ENCODE results near the gene LTBP2. TPM values are rescaled to one million over a fixed set of nuclear protein-coding genes. Genes with fewer than 3 reads are reported as not detected.

LTBP2 gene
- total and polyA plus RNA-seq, 2 of the 13 experiments (the other 11 are each of a cell fraction or from before 2014, with no cell fraction given): 0.20 to 0.41 TPM

DNA sequence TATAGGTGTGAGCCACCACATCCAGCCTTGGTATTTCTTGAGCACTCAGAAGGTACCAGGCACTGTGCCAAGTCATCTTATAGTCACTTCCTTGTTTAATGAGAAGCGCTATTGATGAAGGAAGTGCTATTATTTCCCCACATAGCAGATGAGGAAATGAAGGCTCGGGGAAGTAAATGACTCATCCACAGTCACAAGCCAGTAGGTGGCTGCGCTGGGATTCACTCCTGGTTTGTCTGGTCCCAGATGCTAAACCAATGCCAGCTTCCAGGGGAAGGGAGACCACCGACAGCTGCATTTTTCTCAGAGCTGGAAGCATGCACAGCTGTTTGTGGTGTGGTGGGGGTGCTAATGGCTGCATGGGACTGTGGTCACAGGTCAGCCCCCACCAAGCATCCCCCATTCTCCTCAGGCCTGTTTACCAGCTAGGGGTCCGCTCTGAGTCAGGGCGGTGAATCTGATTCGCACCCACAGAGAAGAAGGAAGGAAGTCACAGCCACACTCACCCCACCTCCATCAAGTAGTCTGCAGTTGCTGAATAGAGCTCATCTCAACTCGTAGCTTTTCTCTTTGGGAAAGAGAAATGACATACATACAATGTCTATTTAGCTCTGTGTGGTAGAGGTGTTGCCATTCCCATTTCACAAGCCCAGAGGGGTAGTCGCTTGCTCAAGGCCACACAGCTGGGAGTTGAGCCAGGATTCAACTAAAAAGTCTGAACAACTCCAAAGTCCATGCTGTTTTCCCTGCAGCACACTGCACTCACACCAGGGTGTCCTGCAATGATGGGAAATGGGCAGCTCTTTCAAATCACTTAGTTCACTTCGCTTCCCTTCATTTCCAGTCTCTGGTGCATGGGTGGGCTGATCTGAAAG, 6.3 kb upstream of the LTBP2 start (continued):
- TF ChIP-seq ZNF30 (CRISPR knock-in tag; IDR thresholded peaks at IDR 0.05) (no peak), ZNF367 (CRISPR knock-in tag; IDR thresholded peaks at IDR 0.05; ENCODE audit: borderline replicate concordance) (no peak), ZNF605 (CRISPR knock-in tag; IDR thresholded peaks at IDR 0.05) (no peak), ZSCAN25 (CRISPR knock-in tag; IDR thresholded peaks at IDR 0.05) (no peak), ZNF296 (CRISPR knock-in tag; conservative IDR thresholded peaks at IDR 0.05) (no peak), NFRKB (IDR thresholded peaks at IDR 0.05) (no peak), RFXAP (CRISPR knock-in tag; IDR thresholded peaks at IDR 0.05; ENCODE audit: borderline replicate concordance) (no peak)
- TF ChIP-seq, protein P1, sequence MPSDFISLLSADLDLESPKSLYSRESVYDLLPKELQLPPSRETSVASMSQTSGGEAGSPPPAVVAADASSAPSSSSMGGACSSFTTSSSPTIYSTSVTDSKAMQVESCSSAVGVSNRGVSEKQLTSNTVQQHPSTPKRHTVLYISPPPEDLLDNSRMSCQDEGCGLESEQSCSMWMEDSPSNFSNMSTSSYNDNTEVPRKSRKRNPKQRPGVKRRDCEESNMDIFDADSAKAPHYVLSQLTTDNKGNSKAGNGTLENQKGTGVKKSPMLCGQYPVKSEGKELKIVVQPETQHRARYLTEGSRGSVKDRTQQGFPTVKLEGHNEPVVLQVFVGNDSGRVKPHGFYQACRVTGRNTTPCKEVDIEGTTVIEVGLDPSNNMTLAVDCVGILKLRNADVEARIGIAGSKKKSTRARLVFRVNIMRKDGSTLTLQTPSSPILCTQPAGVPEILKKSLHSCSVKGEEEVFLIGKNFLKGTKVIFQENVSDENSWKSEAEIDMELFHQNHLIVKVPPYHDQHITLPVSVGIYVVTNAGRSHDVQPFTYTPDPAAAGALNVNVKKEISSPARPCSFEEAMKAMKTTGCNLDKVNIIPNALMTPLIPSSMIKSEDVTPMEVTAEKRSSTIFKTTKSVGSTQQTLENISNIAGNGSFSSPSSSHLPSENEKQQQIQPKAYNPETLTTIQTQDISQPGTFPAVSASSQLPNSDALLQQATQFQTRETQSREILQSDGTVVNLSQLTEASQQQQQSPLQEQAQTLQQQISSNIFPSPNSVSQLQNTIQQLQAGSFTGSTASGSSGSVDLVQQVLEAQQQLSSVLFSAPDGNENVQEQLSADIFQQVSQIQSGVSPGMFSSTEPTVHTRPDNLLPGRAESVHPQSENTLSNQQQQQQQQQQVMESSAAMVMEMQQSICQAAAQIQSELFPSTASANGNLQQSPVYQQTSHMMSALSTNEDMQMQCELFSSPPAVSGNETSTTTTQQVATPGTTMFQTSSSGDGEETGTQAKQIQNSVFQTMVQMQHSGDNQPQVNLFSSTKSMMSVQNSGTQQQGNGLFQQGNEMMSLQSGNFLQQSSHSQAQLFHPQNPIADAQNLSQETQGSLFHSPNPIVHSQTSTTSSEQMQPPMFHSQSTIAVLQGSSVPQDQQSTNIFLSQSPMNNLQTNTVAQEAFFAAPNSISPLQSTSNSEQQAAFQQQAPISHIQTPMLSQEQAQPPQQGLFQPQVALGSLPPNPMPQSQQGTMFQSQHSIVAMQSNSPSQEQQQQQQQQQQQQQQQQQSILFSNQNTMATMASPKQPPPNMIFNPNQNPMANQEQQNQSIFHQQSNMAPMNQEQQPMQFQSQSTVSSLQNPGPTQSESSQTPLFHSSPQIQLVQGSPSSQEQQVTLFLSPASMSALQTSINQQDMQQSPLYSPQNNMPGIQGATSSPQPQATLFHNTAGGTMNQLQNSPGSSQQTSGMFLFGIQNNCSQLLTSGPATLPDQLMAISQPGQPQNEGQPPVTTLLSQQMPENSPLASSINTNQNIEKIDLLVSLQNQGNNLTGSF (CRISPR knock-in tag; IDR thresholded peaks at IDR 0.05): no peak
- TF ChIP-seq, protein P2, sequence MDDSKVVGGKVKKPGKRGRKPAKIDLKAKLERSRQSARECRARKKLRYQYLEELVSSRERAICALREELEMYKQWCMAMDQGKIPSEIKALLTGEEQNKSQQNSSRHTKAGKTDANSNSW (CRISPR knock-in tag; IDR thresholded peaks at IDR 0.05; ENCODE audit: borderline replicate concordance): no peak
- TF ChIP-seq, protein P3, sequence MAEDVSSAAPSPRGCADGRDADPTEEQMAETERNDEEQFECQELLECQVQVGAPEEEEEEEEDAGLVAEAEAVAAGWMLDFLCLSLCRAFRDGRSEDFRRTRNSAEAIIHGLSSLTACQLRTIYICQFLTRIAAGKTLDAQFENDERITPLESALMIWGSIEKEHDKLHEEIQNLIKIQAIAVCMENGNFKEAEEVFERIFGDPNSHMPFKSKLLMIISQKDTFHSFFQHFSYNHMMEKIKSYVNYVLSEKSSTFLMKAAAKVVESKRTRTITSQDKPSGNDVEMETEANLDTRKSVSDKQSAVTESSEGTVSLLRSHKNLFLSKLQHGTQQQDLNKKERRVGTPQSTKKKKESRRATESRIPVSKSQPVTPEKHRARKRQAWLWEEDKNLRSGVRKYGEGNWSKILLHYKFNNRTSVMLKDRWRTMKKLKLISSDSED (CRISPR knock-in tag; IDR thresholded peaks at IDR 0.05): no peak
- TF ChIP-seq, protein P4, sequence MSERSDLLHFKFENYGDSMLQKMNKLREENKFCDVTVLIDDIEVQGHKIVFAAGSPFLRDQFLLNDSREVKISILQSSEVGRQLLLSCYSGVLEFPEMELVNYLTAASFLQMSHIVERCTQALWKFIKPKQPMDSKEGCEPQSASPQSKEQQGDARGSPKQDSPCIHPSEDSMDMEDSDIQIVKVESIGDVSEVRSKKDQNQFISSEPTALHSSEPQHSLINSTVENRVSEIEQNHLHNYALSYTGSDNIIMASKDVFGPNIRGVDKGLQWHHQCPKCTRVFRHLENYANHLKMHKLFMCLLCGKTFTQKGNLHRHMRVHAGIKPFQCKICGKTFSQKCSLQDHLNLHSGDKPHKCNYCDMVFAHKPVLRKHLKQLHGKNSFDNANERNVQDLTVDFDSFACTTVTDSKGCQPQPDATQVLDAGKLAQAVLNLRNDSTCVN (CRISPR knock-in tag; IDR thresholded peaks at IDR 0.05; ENCODE audit: borderline replicate concordance): 0 out of 2 replicates have a peak, but pooled peaks have one; percentile 20
- TF ChIP-seq, protein P5, sequence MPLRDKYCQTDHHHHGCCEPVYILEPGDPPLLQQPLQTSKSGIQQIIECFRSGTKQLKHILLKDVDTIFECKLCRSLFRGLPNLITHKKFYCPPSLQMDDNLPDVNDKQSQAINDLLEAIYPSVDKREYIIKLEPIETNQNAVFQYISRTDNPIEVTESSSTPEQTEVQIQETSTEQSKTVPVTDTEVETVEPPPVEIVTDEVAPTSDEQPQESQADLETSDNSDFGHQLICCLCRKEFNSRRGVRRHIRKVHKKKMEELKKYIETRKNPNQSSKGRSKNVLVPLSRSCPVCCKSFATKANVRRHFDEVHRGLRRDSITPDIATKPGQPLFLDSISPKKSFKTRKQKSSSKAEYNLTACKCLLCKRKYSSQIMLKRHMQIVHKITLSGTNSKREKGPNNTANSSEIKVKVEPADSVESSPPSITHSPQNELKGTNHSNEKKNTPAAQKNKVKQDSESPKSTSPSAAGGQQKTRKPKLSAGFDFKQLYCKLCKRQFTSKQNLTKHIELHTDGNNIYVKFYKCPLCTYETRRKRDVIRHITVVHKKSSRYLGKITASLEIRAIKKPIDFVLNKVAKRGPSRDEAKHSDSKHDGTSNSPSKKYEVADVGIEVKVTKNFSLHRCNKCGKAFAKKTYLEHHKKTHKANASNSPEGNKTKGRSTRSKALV (CRISPR knock-in tag; IDR thresholded peaks at IDR 0.05): no peak
- TF ChIP-seq, protein P6, sequence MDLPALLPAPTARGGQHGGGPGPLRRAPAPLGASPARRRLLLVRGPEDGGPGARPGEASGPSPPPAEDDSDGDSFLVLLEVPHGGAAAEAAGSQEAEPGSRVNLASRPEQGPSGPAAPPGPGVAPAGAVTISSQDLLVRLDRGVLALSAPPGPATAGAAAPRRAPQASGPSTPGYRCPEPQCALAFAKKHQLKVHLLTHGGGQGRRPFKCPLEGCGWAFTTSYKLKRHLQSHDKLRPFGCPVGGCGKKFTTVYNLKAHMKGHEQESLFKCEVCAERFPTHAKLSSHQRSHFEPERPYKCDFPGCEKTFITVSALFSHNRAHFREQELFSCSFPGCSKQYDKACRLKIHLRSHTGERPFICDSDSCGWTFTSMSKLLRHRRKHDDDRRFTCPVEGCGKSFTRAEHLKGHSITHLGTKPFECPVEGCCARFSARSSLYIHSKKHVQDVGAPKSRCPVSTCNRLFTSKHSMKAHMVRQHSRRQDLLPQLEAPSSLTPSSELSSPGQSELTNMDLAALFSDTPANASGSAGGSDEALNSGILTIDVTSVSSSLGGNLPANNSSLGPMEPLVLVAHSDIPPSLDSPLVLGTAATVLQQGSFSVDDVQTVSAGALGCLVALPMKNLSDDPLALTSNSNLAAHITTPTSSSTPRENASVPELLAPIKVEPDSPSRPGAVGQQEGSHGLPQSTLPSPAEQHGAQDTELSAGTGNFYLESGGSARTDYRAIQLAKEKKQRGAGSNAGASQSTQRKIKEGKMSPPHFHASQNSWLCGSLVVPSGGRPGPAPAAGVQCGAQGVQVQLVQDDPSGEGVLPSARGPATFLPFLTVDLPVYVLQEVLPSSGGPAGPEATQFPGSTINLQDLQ (CRISPR knock-in tag; IDR thresholded peaks at IDR 0.05): no peak

Measured in HepG2 (cell line).